Central memory CD8-positive, alpha-beta T cell (primary cell): ENCODE measurements around the gene IL2RG.
A peak's percentile ranks its signal among the peaks of the same experiment; 100 is the strongest.

Experiments
- ATAC-seq: fragments of 150-1000 bp; cut with Tn5 transposase; replicated peaks from 2 replicates; pipeline ENCODE4 v1.10.0; 2022; ENCODE audit warnings: mild to moderate bottlenecking, moderate FRiP score, moderate number of reproducible peaks; ENCODE audit not compliant: poor library complexity, severe bottlenecking; ENCODE audit errors: extremely low read depth
- DNase-seq, 2 donors: peaks; one replicate each; pipeline ENCODE4 v3.0.0; 2021; ENCODE audit warnings: low spot score in 2 of 2
- H3K27ac Mint-ChIP-seq: one replicate; pipeline ENCODE4 v1.8.0; 2022; ENCODE audit warnings: low read depth, mild to moderate bottlenecking, moderate library complexity, mixed read lengths
- H3K27me3 Mint-ChIP-seq: one replicate; pipeline ENCODE4 v1.8.0; 2022; ENCODE audit warnings: mixed read lengths
- H3K36me3 Mint-ChIP-seq: one replicate; pipeline ENCODE4 v1.8.0; 2022; ENCODE audit warnings: mild to moderate bottlenecking, moderate library complexity, mixed read lengths; ENCODE audit not compliant: insufficient read depth
- H3K4me1 Mint-ChIP-seq: one replicate; pipeline ENCODE4 v1.8.0; 2022; ENCODE audit warnings: mixed read lengths
- H3K4me3 Mint-ChIP-seq: one replicate; pipeline ENCODE4 v1.8.0; 2022; ENCODE audit warnings: mild to moderate bottlenecking, moderate library complexity, mixed read lengths
- H3K9me3 Mint-ChIP-seq: one replicate; pipeline ENCODE4 v1.8.0; 2022; ENCODE audit warnings: mixed read lengths

IL2RG gene

GRCh38 chrX:71128915-71129765 is 17.8 kb upstream of the IL2RG start:
- peak overlapping the region; percentile 86 for H3K27ac Mint-ChIP-seq
- no peaks in the 10 kb centered on the region for H3K9me3 Mint-ChIP-seq
- ATAC-seq (peak; percentile 94), DNase-seq (peak; percentile 61 to 72)
- H3K27me3 Mint-ChIP-seq, result no peaks in the 10 kb centered on the region
- no peak overlapping the region for H3K4me3 Mint-ChIP-seq
- peaks cover 19% of the 10 kb centered on the region for H3K4me1 Mint-ChIP-seq
- H3K36me3 Mint-ChIP-seq, result peaks cover 43% of the 10 kb centered on the region

- Mint-ChIP-seq H3K9me3 (no peaks in the 10 kb centered on the region), H3K27me3 (no peaks in the 10 kb centered on the region), H3K4me1 (peaks cover 21% of the 10 kb centered on the region), H3K27ac (peak overlapping the region; percentile 30), H3K36me3 (peaks cover 48% of the 10 kb centered on the region), H3K4me3 (no peak overlapping the region)
- ATAC-seq (no peak), DNase-seq (no peak)
Observed at GRCh38 chrX:71128166-71128833, 16.9 kb upstream of the IL2RG start.

- Mint-ChIP-seq H3K4me3 (peak overlapping the region; percentile 84), H3K36me3 (peaks cover 25% of the 10 kb centered on the region), H3K4me1 (peaks cover 29% of the 10 kb centered on the region), H3K27ac (peak overlapping the region; percentile 91), H3K27me3 (no peaks in the 10 kb centered on the region), H3K9me3 (no peaks in the 10 kb centered on the region)
- ATAC-seq, result peak; percentile 41
- no peak for DNase-seq
Observed at GRCh38 chrX:71118985-71119535, 7.7 kb upstream of the IL2RG start.

- H3K36me3 Mint-ChIP-seq, result peaks cover 20% of the 10 kb centered on the region
- peak; percentile 90 for ATAC-seq
- H3K27ac Mint-ChIP-seq, result peak within 1 kb of the TSS; percentile 91
- peaks cover 27% of the 10 kb centered on the region for H3K4me1 Mint-ChIP-seq
- no peaks in the 10 kb centered on the region for H3K9me3 Mint-ChIP-seq
- no peaks in the 10 kb centered on the region for H3K27me3 Mint-ChIP-seq
- DNase-seq, result peak; percentile 60 to 70
- peak within 1 kb of the TSS; percentile 84 for H3K4me3 Mint-ChIP-seq
Observed at GRCh38 chrX:71118032-71118984, 6.9 kb upstream of the IL2RG start, which contains the start of gene MED12. Gene MED12, plus strand, starts transcription at chrX:71118596. Its CDS starts 159 bp downstream, at chrX:71118755.

GRCh38 chrX:71117358-71117757 is 6.0 kb upstream of the IL2RG start:
- H3K27me3 Mint-ChIP-seq, result no peaks in the 10 kb centered on the region
- H3K4me3 Mint-ChIP-seq, result peak overlapping the region; percentile 23
- no peak for DNase-seq
- no peaks in the 10 kb centered on the region for H3K9me3 Mint-ChIP-seq
- ATAC-seq, result no peak
- H3K27ac Mint-ChIP-seq, result no peak overlapping the region
- H3K4me1 Mint-ChIP-seq, result peaks cover 24% of the 10 kb centered on the region
- H3K36me3 Mint-ChIP-seq, result peaks cover 11% of the 10 kb centered on the region

- H3K27ac Mint-ChIP-seq, result peak overlapping the region; percentile 99
- H3K36me3 Mint-ChIP-seq, result peaks cover 45% of the 10 kb centered on the region
- DNase-seq, result no peak
- H3K4me1 Mint-ChIP-seq, result peaks cover 48% of the 10 kb centered on the region
- H3K4me3 Mint-ChIP-seq, result peak overlapping the region; percentile 99
- H3K9me3 Mint-ChIP-seq, result no peaks in the 10 kb centered on the region
- no peaks in the 10 kb centered on the region for H3K27me3 Mint-ChIP-seq
- ATAC-seq, result peak; percentile 55
Observed at GRCh38 chrX:71111921-71112431, 599 bp upstream of the IL2RG start.

GRCh38 chrX:71109051-71109450 is 2.3 kb downstream of the IL2RG start:
- peak overlapping the region; percentile 99 for H3K4me3 Mint-ChIP-seq
- H3K27me3 Mint-ChIP-seq, result no peaks in the 10 kb centered on the region
- peaks cover 57% of the 10 kb centered on the region for H3K36me3 Mint-ChIP-seq
- no peaks in the 10 kb centered on the region for H3K9me3 Mint-ChIP-seq
- no peak for ATAC-seq
- peaks cover 66% of the 10 kb centered on the region for H3K4me1 Mint-ChIP-seq
- H3K27ac Mint-ChIP-seq, result peak overlapping the region; percentile 99
- DNase-seq, result no peak

- Mint-ChIP-seq H3K9me3 (no peaks in the 10 kb centered on the region), H3K27me3 (no peaks in the 10 kb centered on the region), H3K27ac (peak overlapping the region; percentile 99), H3K4me1 (peaks cover 78% of the 10 kb centered on the region), H3K36me3 (peaks cover 58% of the 10 kb centered on the region), H3K4me3 (peak overlapping the region; percentile 99)
- DNase-seq (no peak), ATAC-seq (no peak)
Observed at GRCh38 chrX:71107762-71108360, 3.5 kb downstream of the IL2RG start.

- Mint-ChIP-seq H3K4me1 (peaks cover 78% of the 10 kb centered on the region), H3K27ac (peak overlapping the region; percentile 91), H3K4me3 (peak overlapping the region; percentile 99), H3K9me3 (no peaks in the 10 kb centered on the region), H3K36me3 (peaks cover 58% of the 10 kb centered on the region), H3K27me3 (no peaks in the 10 kb centered on the region)
- ATAC-seq, result no peak
- DNase-seq, result no peak
Observed at GRCh38 chrX:71107245-71107644, 4.1 kb downstream of the IL2RG start.

GRCh38 chrX:71106427-71106826 is 5.0 kb downstream of the IL2RG start, which contains the start of gene CXorf65:
Gene CXorf65, minus strand, starts transcription at chrX:71106740. Its CDS starts 184 bp downstream, at chrX:71106556.
- H3K36me3 Mint-ChIP-seq, result peaks cover 49% of the 10 kb centered on the region
- H3K27me3 Mint-ChIP-seq, result no peaks in the 10 kb centered on the region
- DNase-seq (no peak), ATAC-seq (no peak)
- H3K4me3 Mint-ChIP-seq, result peak within 1 kb of the TSS; percentile 99
- H3K9me3 Mint-ChIP-seq, result no peaks in the 10 kb centered on the region
- H3K27ac Mint-ChIP-seq, result peak within 1 kb of the TSS; percentile 91
- peaks cover 76% of the 10 kb centered on the region for H3K4me1 Mint-ChIP-seq

GRCh38 chrX:71105628-71106027 is 5.7 kb downstream of the IL2RG start:
- DNase-seq, result no peak
- Mint-ChIP-seq H3K36me3 (peaks cover 44% of the 10 kb centered on the region), H3K4me3 (peak overlapping the region; percentile 99), H3K4me1 (peaks cover 77% of the 10 kb centered on the region), H3K27me3 (no peaks in the 10 kb centered on the region), H3K27ac (peak overlapping the region; percentile 91), H3K9me3 (no peaks in the 10 kb centered on the region)
- no peak for ATAC-seq
